HCEC 1CT (cell line): ENCODE data around the gene KLHDC1.

Source experiments
- DNase-seq: peaks from one replicate; pipeline ENCODE4 v3.0.0-alpha.2; 2017

The KLHDC1 gene

GRCh38 chr14:49796025-49796424 lies 103.1 kb downstream of the KLHDC1 start:
- DNase-seq, result no peak
